GM21367 (cell line): ENCODE measurements around the gene CCZ1B.
A peak's percentile ranks its signal among the peaks of the same experiment; 100 is the strongest.
"Not testable (repeated sequence)": the region's sequence is repeated elsewhere in the genome, so short reads cannot be mapped to it uniquely, and the experiment has no call there.

ENCODE experiments used
- ATAC-seq: cut with Tn5 transposase; IDR thresholded peaks from one replicate; pipeline ENCODE4 v1.9.1; 2021; ENCODE audit not compliant: unreplicated experiment

CCZ1B gene

GRCh38 chr7:6831018-6831725, 5.1 kb upstream of the CCZ1B start:
- no peak for ATAC-seq

DNA sequence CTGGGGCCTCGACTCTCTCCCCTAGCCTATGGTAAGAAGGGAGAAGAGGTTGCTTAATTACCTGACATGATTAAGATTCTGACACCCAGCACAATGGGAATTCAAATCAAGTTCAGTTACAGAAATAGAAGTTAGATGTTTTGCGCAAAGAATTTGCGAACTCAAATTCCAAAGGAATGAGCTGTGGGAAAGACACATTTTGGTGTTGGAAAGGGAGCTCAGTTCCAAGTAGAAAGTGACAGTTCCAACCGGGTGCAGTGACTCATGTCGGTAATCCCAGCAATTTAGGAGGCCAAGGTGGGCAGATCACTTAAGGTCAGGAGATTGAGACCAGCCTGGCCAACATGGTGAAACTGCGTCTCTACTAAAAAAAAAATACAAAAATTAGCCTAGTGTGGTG, 4.0 kb upstream of the CCZ1B start:
- not testable (repeated sequence) for ATAC-seq

DNA sequence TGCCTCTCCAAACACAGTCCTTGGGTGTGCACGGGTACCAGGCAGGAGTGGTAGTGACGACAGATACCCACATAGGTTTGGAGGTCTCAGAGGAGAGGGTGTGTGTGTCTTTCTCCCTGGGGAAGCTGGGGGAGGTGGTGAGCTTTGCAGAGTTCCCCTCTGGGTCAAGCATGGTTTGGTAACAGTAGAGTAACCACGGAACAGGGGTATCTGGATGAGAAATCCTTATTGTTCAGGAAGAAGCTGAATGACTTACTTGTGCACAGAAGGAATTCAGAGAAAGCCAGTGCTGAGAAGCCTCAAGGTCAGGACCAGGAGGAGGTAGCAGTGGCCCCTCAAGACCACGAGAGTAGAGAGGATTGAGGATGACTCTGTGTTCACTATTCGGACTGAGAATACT, 3.5 kb upstream of the CCZ1B start:
- ATAC-seq, result not testable (repeated sequence)

DNA sequence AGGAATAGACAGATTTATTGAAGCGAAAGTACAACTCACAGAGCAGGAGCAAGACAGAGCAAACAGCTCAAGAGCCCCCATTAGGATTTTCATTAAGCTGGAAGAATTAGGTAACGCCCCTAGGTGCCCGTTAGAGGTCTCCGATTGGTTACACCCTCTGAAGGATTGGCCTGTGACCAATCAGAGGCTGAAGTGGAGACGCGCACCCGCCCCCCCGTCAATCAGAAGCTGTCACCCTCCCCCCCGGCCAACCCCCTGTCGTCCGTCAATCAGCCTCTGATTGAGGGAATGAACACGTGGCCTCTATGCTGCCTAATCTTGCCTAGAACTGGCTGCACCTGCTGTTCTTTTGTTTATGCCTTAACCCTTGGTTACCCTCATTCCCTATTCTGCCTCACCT, 1.1 kb upstream of the CCZ1B start:
- ATAC-seq, result not testable (repeated sequence)

GRCh38 chr7:6825236-6826125, 594 bp downstream of the CCZ1B start:
- peak; percentile 38 for ATAC-seq

GRCh38 chr7:6821622-6822021, 4.5 kb downstream of the CCZ1B start:
- not testable (repeated sequence) for ATAC-seq

- ATAC-seq, result not testable (repeated sequence)
Observed at GRCh38 chr7:6815470-6815869, 10.6 kb downstream of the CCZ1B start.

- not testable (repeated sequence) for ATAC-seq
Observed at GRCh38 chr7:6813011-6813410, 13.1 kb downstream of the CCZ1B start.

GRCh38 chr7:6807959-6808358, 18.1 kb downstream of the CCZ1B start:
- not testable (repeated sequence) for ATAC-seq

DNA sequence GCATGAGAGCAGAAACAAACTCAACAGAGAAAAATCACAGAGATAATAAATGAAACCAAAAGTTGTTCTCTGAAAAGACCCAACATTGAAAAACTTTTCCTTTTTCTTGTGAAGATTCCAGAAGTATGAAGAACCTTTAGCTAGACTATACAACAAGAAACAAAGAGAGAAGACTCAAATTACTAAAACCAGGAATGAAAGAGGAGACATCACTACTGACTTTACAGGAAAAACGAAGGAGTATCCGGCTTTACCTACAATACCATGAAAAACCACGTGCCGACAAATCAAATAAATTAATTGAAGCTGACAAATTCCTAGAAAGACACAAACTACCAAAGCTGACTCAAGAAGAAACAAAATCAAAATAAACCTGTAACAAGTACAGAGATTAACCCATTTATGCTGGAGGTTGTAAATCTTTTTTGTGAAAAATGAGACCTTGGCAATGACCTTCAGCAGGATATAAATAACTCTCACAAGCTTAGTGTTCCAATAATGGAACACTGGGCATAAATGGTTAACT, 18.6 kb downstream of the CCZ1B start:
- not testable (repeated sequence) for ATAC-seq

DNA sequence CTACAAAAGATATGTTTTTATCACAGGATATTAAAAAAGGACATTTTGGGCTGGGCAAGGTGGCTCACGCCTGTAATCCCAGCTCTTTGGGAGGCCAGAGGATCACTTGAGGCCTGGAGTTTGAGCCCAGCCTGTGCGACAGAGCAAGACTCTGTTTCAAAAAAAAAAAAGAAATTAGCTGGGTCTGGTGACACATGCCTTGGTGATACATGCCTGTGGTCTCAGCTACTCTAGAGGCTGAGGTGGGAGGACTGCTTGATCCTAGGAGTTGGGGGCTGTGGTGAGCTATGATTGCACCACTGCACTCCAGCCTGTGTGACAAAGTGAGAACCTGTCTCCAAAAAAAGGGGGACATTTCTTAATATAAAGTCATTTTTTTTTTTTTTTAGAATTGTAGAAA, 25.7 kb downstream of the CCZ1B start:
- not testable (repeated sequence) for ATAC-seq

DNA sequence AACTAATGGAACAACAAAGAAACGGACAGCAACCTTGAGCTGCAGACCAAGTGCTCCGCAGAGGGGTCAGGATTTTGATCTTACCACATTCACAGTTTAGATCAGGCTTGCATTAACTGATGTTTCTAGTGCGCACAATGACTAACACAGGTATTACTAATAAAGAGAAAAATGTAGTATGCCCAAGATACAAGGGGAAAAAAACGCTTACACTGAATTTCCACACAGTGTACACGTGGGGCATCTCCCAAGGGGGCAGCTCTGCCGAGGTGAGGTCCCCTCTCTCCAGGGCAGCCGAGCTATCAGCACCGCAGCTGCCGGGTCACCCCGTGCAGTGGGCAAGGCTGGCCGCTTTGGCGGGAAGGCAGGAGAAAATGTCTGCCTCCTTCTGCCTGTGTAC, 26.2 kb downstream of the CCZ1B start:
- ATAC-seq, result not testable (repeated sequence)

DNA sequence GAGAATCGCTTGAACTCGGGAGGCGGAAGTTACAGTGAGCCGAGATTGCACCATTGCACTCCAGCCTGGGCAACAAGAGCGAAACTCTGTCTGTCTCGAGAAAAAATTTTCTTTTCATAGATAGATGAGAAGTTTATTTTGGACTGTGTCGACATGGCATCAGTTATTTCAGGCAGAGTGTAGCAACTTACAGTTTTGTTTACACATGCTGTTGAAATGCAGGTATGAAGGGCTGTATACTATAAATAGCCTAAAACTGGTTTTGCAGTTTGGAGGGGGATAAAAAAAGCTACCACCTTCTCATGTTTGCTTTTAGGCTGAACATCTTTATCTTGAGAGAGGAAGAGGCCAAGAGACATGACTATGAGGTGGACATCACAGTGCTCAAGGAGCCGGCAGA, 28.0 kb downstream of the CCZ1B start:
- ATAC-seq, result not testable (repeated sequence)

GRCh38 chr7:6797218-6797617, 28.9 kb downstream of the CCZ1B start:
- ATAC-seq, result not testable (repeated sequence)

DNA sequence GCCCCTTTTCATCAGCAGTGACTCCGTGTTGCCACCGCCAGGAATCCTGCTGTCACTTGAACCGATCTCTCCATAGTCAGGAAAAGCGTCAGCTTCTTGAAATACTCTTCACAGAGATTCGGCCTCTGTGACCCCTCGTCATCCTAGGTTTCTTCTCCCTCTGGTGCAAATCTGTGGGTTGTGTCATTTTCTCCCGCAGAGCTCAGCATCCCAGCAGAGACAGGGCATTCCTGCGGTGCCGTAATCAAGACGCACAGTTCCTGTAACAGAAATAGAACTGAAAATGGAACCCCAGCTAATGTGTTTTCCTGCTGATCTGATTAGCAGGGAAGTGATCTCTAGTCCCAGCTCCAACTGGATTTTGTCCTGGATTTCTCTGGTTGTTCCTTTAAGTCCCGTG, 31.8 kb downstream of the CCZ1B start:
- ATAC-seq, result not testable (repeated sequence)

DNA sequence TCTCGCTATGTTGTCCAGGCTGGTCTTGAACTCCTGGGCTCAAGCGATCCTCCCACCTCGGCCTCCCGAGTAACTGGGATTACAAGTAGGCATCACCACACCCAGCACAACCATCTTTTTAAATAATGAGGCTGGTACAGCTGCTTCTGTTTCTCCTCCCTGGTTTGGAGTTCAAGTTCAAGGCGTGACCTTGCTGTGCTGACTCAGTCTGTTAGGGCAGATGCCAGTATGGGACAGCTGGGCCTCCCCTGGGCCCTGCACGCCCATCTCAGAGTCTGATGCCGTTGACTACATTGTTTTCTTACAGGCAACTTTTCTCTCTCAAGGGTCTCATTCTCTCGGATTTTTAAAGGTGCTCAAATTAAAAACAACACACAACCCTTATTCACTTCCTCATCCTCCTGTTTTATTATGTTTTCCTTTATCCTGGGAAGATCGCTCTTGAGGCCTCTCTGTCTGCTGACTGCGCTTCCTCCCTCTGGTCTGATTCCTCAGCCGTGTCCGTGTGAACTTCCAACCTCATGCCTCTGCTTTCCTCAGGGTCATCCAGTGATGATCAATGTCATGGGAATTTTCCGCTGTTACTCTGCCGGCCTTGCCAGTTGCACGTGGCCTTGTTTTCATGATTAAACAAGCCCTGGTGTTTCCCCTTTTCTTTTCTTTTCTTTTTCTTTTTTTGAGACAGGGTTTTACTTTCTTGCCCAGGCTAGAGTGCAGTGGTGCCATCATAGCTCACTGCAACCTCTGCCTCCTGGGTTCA, 33.8 kb downstream of the CCZ1B start:
- ATAC-seq, result not testable (repeated sequence)

DNA sequence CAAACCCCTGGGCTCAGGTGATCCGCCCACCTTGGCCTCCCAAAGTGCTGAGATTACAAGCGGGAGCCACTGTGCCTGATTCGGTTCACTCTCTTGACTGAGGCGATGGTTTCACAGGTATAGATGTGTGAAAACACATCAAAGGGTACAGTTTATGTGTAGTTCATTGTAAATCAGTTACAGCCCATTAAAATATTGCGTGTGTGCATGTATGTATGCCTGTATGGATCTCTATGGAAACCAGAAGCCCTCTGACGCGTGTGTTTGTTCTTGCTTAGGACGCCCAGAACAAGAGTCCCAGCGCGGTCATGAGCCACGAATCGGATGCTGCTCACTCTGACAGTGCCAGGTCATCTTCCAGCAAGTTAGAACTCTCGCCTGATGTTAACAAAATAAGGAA, 36.7 kb downstream of the CCZ1B start:
- ATAC-seq, result not testable (repeated sequence)

GRCh38 chr7:6781581-6781980, 44.5 kb downstream of the CCZ1B start:
- not testable (repeated sequence) for ATAC-seq

GRCh38 chr7:6761186-6761585, 64.9 kb downstream of the CCZ1B start:
- not testable (repeated sequence) for ATAC-seq

DNA sequence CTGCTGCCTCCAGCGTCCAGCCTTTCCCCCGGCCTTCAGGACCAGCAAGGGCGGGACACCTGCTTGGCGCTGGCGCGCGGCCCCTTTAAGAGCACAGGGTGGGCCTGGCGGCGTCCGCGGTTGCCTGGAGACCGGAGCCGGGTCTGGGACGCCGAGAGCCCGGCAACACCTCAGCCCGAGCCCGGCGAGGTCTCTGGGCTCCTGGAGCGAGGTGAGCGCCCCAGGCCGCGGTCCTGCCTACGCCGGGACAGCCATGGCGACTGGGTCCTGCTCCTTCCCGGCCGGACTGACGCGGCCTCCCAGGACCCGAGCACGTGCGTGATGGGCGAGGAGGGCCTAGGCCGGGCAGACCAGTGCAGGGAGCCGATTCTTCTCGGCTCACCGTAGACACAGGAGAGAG, 72.1 kb downstream of the CCZ1B start, which contains the start of gene RSPH10B2:
RSPH10B2 (plus strand) TSS at position 140 of the 400 bp plus-strand sequence. CDS start 3,575 bp downstream, outside the sequence.
- not testable (repeated sequence) for ATAC-seq

GRCh38 chr7:6750173-6750572, 75.9 kb downstream of the CCZ1B start:
- ATAC-seq, result not testable (repeated sequence)
